K562 (cell line): ENCODE measurements around the gene PAQR4. TPM values are rescaled to one million over a fixed set of nuclear protein-coding genes. Genes with fewer than 3 reads are reported as not detected.

Experiments used
- BACH1 ChIP-seq: fragments of 200-800 bp; sonication (Bioruptor generic); IDR thresholded peaks from 2 replicates; pipeline ENCODE4 v1.6.1; 2016; ENCODE audit warnings: missing genetic modification characterization, missing compliant biosample characterization
- MED1 ChIP-seq: sonication (generic); formaldehyde crosslinking; IDR thresholded peaks from 2 replicates; pipeline ENCODE4 v1.8.1; 2023; ENCODE audit warnings: missing genetic modification reagents, borderline replicate concordance
- polyA plus RNA-seq, 8 experiments: library from polyadenylated mRNA; depleted of rRNA in 4 of 8; stranded (reverse) in 5 of 8; unstranded in 3 of 8; fragments of >200 nt; fragmentation: Nextera tagmentation in 2 of 8; fragmentation: Illumina TruSeq in 1 of 8; extraction: Ambion mirVana in 2 of 8; extraction: Trizol in 1 of 8; gene quantifications; 2 replicates each; pipeline versions ENCODE4 v1.2.1 to v1.2.3, GENCODE V29; 2011 to 2014; ENCODE audit warnings: inconsistent platforms in 1 of 8, missing spikeins in 1 of 8
- total RNA-seq, 7 experiments: library from RNA; depleted of rRNA in 6 of 7; stranded (reverse); fragments of >200 nt in 6 of 7; fragmentation: Illumina TruSeq in 2 of 7; extraction: Trizol in 2 of 7; gene quantifications; 2 replicates each; pipeline versions ENCODE4 v1.2.1 to v1.2.3, GENCODE V29; 2011 to 2021; ENCODE audit warnings: low replicate concordance in 1 of 7
- TF ChIP-seq, protein P1 (sequence below): fragments of 450-650 bp; formaldehyde crosslinking; IDR thresholded peaks from 2 replicates; pipeline ENCODE4 v1.4.0; 2020; ENCODE audit warnings: mild to moderate bottlenecking, moderate library complexity
- TF ChIP-seq, protein P2 (sequence below): fragments of 450-650 bp; formaldehyde crosslinking; IDR thresholded peaks from 2 replicates; pipeline ENCODE4 v1.4.0; 2022; ENCODE audit warnings: missing genetic modification characterization
- TF ChIP-seq, protein P3 (sequence below): fragments of 450-650 bp; formaldehyde crosslinking; IDR thresholded peaks from 2 replicates; pipeline ENCODE4 v1.4.0; 2020; ENCODE audit warnings: mild to moderate bottlenecking, moderate library complexity

The PAQR4 gene
- total and polyA plus RNA-seq, 9 of the 15 experiments (the other 6 are each of a cell fraction or from before 2014, with no cell fraction given): 0.62 to 40.4 (median 19.5) TPM

DNA sequence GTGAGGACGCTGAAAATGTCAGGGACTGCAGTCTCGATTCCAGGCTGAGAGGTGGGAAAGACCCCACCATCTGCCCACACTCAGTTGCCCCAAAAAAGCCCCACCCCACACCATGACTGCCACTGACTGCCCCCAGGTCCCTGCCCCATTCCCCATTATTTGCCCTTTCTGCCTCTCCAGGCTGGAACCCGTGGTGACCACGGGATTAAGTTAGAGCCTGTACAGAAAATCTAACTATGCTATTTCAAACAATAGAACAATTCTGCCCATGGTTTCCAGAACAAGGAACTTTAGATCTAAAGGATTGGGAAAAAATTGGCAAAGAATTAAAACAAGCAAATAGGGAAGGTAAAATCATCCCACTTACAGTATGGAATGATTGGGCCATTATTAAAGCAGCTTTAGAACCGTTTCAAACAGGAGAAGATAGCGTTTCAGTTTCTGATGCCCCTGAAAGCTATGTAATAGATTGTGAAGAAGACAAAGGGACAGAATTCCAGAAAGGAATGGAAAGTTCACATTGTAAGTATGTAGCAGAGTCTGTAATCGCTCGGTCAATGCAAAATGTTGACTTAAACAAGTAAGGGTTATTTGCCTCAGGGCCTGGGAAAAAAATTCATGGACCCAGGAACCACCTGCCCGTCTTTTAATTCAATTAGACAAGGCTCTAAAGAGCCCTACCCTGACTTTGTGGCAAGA, 43.0 kb upstream of the PAQR4 start (continued):
- TF ChIP-seq, protein P1, sequence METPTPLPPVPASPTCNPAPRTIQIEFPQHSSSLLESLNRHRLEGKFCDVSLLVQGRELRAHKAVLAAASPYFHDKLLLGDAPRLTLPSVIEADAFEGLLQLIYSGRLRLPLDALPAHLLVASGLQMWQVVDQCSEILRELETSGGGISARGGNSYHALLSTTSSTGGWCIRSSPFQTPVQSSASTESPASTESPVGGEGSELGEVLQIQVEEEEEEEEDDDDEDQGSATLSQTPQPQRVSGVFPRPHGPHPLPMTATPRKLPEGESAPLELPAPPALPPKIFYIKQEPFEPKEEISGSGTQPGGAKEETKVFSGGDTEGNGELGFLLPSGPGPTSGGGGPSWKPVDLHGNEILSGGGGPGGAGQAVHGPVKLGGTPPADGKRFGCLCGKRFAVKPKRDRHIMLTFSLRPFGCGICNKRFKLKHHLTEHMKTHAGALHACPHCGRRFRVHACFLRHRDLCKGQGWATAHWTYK (CRISPR knock-in tag): no peak
- TF ChIP-seq, protein P2, sequence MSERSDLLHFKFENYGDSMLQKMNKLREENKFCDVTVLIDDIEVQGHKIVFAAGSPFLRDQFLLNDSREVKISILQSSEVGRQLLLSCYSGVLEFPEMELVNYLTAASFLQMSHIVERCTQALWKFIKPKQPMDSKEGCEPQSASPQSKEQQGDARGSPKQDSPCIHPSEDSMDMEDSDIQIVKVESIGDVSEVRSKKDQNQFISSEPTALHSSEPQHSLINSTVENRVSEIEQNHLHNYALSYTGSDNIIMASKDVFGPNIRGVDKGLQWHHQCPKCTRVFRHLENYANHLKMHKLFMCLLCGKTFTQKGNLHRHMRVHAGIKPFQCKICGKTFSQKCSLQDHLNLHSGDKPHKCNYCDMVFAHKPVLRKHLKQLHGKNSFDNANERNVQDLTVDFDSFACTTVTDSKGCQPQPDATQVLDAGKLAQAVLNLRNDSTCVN (CRISPR knock-in tag): no peak
- no peak for TF ChIP-seq BACH1
- TF ChIP-seq, protein P3, sequence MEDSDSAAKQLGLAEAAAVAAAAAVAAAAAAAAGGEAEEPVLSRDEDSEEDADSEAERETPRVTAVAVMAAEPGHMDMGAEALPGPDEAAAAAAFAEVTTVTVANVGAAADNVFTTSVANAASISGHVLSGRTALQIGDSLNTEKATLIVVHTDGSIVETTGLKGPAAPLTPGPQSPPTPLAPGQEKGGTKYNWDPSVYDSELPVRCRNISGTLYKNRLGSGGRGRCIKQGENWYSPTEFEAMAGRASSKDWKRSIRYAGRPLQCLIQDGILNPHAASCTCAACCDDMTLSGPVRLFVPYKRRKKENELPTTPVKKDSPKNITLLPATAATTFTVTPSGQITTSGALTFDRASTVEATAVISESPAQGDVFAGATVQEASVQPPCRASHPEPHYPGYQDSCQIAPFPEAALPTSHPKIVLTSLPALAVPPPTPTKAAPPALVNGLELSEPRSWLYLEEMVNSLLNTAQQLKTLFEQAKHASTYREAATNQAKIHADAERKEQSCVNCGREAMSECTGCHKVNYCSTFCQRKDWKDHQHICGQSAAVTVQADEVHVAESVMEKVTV (CRISPR knock-in tag): no peak
- TF ChIP-seq MED1 (CRISPR knock-in tag): no peak
